PC-3 (cell line): Measurements from ENCODE around the gene MKKS.

Experiments
- CTCF ChIP-seq: fragments of 300-600 bp; sonication (generic); conservative IDR thresholded peaks from 2 replicates; pipeline ENCODE4 v1.5.1; 2017; ENCODE audit warnings: antibody characterized with exemption, low read depth, mild to moderate bottlenecking, low read length
- EZH2 ChIP-seq: fragments of 300-600 bp; sonication (generic); IDR thresholded peaks from one replicate; pipeline ENCODE4 v1.6.1; 2017; ENCODE audit warnings: antibody characterized with exemption, mild to moderate bottlenecking, low read length; ENCODE audit not compliant: unreplicated experiment

- TF ChIP-seq CTCF: no peak
- no peak for TF ChIP-seq EZH2
Measured at GRCh38 chr20:10462516-10462915, 28.5 kb upstream of the MKKS start.
